ENCODE data around the gene GMDS. TPM values are rescaled to one million over a fixed set of nuclear protein-coding genes. Genes with fewer than 3 reads are reported as not detected.

GMDS gene
- total and polyA plus RNA-seq, 2 donors (not counting 1 experiment from before 2014, with no cell fraction given): 11.5 to 16.4 TPM

DNA sequence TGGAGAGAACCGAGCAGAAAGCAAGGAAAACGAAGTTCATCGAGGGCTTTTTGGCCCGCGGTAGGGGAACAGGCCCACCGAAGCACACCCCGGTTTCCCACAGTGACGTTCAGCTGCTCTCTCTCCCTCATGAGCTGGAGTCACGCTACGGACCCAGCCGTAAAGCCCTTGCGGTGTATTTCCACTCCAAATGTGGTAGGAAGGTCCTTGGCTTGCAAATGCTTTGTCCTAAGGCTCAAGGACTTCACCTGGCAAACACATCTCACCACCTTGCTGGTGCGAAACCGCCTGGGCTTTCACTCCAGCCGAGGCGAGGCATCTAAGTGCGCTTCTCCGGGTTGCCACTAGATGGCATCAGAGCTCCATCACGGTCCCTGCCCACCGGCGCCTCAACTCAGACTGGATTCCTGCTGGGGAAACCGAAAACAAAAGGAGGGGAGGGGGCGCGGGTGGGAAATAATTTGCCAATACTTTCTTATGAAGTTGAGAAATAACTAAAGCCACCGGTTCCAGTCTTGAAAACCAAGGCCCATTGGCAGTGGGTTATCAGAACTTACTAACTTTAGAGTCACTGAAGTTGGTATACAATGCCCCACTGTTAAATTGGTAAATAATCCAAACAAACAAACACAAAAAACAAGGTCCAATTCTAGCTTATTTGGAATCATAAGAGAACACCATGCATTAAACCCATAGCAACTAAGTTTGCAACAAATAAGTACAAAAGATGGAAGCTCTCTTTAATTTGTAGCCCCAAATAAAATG, 649.1 kb downstream of the GMDS start:
- no peaks in the 10 kb centered on the region for H3K4me1 Mint-ChIP-seq
- no peak overlapping the region for H3K4me3 Mint-ChIP-seq
- H3K27ac Mint-ChIP-seq: no peak overlapping the region
- Histone ChIP-seq H3K4me3 (ENCODE audit: control extremely low read depth in 1 of 5, extremely low read depth in 1 of 5, insufficient read depth in 1 of 5, low read depth in 2 of 5, low read length in 4 of 5) (no peak overlapping the region), H3K4me1 (ENCODE audit: control insufficient read depth in 2 of 2, insufficient read depth in 2 of 2, low read length in 2 of 2) (peaks cover 3 to 5% of the 10 kb centered on the region in 2 donors), H3K4me2 (replicated peaks; ENCODE audit: low read depth, low read length, poor library complexity, severe bottlenecking) (peak overlapping the region; percentile 32), H3K36me3 (replicated peaks in 1 of 2; ENCODE audit: control extremely low read depth in 1 of 2, control insufficient read depth in 1 of 2, extremely low read depth in 1 of 2, insufficient read depth in 2 of 2, low read length in 1 of 2) (no peaks in the 10 kb centered on the region), H3K79me2 (ENCODE audit: control insufficient read depth, insufficient read depth, low read length) (no peaks in the 10 kb centered on the region), H3K9ac (ENCODE audit: low read length) (no peak overlapping the region), H2AFZ (ENCODE audit: insufficient read depth, low read depth, low read length, poor library complexity, severe bottlenecking) (no peak overlapping the region), H3K9me3 (ENCODE audit: control extremely low read depth in 1 of 3, control insufficient read depth in 2 of 3, insufficient read depth in 1 of 3, low read length in 2 of 3) (no peaks in the 10 kb centered on the region), H4K20me1 (ENCODE audit: control insufficient read depth, insufficient read depth, low read length, poor library complexity, severe bottlenecking) (no peaks in the 10 kb centered on the region), H3K27ac (ENCODE audit: low read length in 2 of 2) (no peak overlapping the region), H3K27me3 (replicated peaks in 1 of 4; ENCODE audit: control extremely low read depth in 1 of 4, control insufficient read depth in 3 of 4, insufficient read depth in 4 of 4, low read length in 3 of 4) (peaks cover 0 to 35% (median 17%) of the 10 kb centered on the region in 4 experiments)
- ATAC-seq (ENCODE audit: low read depth) (peak; percentile 86), DNase-seq (peak; percentile 77)
- TF ChIP-seq CTCF (IDR thresholded peaks at IDR 0.05) (peak; percentile 97), EZH2 (IDR thresholded peaks at IDR 0.05; ENCODE audit: borderline replicate concordance, insufficient read depth, low read depth, low read length, poor library complexity, severe bottlenecking) (no peak)
- peaks cover 60% of the 10 kb centered on the region for H3K27me3 Mint-ChIP-seq
- CTCF ChIA-PET: interaction anchor here (0.7 to 10.4 kb wide), 32 partner anchors 9 to 1160 kb away, joined by 3 to 143 read pairs (median 5); partner anchors contain the start of gene MYLK4
- intact Hi-C loops (cut with micrococcal nuclease): loop anchor here (1.0 to 2.0 kb wide), 7 partner anchors 509 to 1154 kb away; partner anchors contain the start of gene MYLK4
- 25% methylated on average over 21 of the region's 25 CpGs for WGBS (ENCODE audit: insufficient coverage)
- POLR2A ChIA-PET: no interaction called here
- H3K9me3 Mint-ChIP-seq (ENCODE audit: insufficient read depth): no peaks in the 10 kb centered on the region
